OCI-LY3 (cell line): ENCODE data around the gene GRAMD1A.
"Not testable (repeated sequence)": the region's sequence is repeated elsewhere in the genome, so short reads cannot be mapped to it uniquely, and the experiment has no call there.

Source experiments
- H2AFZ ChIP-seq: fragments of 200-600, 300-600 bp; shearing (Covaris generic); 2 replicates; pipeline ENCODE4 v1.6.0; 2014; ENCODE audit warnings: antibody characterized with exemption, low read depth, low read length
- H3K27ac ChIP-seq: fragments of 200-600, 300-600 bp; sonication (generic); 2 replicates; pipeline ENCODE4 v1.5.1; 2014; ENCODE audit warnings: mild to moderate bottlenecking, low read length, moderate library complexity, mixed read lengths
- H3K27me3 ChIP-seq: fragments of 200-600, 300-600 bp; sonication (generic); 2 replicates; pipeline ENCODE4 v1.6.1; 2014; ENCODE audit warnings: low read depth, low read length, mixed read lengths
- H3K36me3 ChIP-seq: fragments of 200-600, 300-600 bp; sonication (generic); replicated peaks from 2 replicates; pipeline ENCODE3; 2014; ENCODE audit warnings: low read depth, low read length, mixed read lengths
- H3K4me1 ChIP-seq: fragments of 300-600, 200-600 bp; sonication (generic); 2 replicates; pipeline ENCODE4 v1.6.1; 2014; ENCODE audit warnings: low read length, mixed read lengths
- H3K4me2 ChIP-seq: fragments of 200-600, 300-600 bp; sonication (generic); 2 replicates; pipeline ENCODE4 v1.6.1; 2014; ENCODE audit warnings: low read length, mixed read lengths
- H3K4me3 ChIP-seq: fragments of 300-600, 200-600 bp; sonication (generic); 2 replicates; pipeline ENCODE4 v1.5.1; 2014; ENCODE audit warnings: antibody characterized with exemption, mild to moderate bottlenecking, low read length, moderate library complexity
- H3K79me2 ChIP-seq: fragments of 300-600, 200-600 bp; shearing (Covaris generic); 2 replicates; pipeline ENCODE4 v1.6.1; 2014; ENCODE audit warnings: mild to moderate bottlenecking, low read length, mixed read lengths
- H3K9ac ChIP-seq: fragments of 300-600, 200-600 bp; shearing (Covaris generic); 2 replicates; pipeline ENCODE4 v1.6.0; 2014; ENCODE audit warnings: mild to moderate bottlenecking, low read length, moderate library complexity
- H3K9me3 ChIP-seq: fragments of 200-600, 300-600 bp; shearing (Covaris generic); 2 replicates; pipeline ENCODE4 v1.6.1; 2014; ENCODE audit warnings: low read length, mixed read lengths; ENCODE audit not compliant: insufficient read depth
- H4K20me1 ChIP-seq: fragments of 200-600, 300-600 bp; sonication (generic); 2 replicates; pipeline ENCODE4 v1.6.1; 2016; ENCODE audit warnings: low read length, mixed read lengths; ENCODE audit not compliant: insufficient read depth
- EZH2phosphoT487 ChIP-seq: fragments of 200-600 bp; shearing (Covaris generic); IDR thresholded peaks from 2 replicates; pipeline ENCODE4 v1.6.1; 2018; ENCODE audit warnings: antibody characterized with exemption, mixed run types, low read depth
- TF ChIP-seq, protein P1 (sequence below): fragments of 200-600, 300-600 bp; sonication (generic); IDR thresholded peaks from 2 replicates; pipeline ENCODE4 v1.5.1; 2014; ENCODE audit warnings: antibody characterized with exemption, low read length, low read depth

Gene GRAMD1A

DNA sequence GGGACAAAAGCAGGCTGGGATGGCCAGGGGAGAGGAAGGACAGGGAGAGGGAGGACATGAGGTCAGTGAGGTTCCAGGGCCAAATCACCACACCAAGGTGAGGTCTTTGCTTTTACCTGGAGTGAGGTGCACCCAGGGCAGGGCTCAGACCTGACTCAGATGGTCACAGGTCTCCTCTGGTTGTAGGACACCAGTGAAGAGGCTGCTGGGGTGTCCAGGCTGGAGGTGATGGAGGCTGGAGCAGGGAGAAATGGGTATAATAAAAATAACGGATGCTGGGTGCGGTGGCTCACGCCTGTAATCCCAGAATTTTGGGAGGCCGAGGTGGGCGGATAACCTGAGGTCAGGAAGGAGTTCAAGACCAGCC, 6.9 kb downstream of the GRAMD1A start:
- Histone ChIP-seq H3K79me2 (peaks cover 50% of the 10 kb centered on the region), H3K4me3 (no peak overlapping the region), H3K9me3 (no peaks in the 10 kb centered on the region), H3K4me2 (no peak overlapping the region), H3K36me3 (peaks cover 44% of the 10 kb centered on the region), H3K27me3 (no peaks in the 10 kb centered on the region), H3K27ac (no peak overlapping the region), H4K20me1 (peaks cover 36% of the 10 kb centered on the region), H2AFZ (no peak overlapping the region), H3K9ac (no peak overlapping the region), H3K4me1 (0 out of 2 replicates have a peak, but pooled peaks cover 2% of the 10 kb centered on the region)
- TF ChIP-seq, protein P1, sequence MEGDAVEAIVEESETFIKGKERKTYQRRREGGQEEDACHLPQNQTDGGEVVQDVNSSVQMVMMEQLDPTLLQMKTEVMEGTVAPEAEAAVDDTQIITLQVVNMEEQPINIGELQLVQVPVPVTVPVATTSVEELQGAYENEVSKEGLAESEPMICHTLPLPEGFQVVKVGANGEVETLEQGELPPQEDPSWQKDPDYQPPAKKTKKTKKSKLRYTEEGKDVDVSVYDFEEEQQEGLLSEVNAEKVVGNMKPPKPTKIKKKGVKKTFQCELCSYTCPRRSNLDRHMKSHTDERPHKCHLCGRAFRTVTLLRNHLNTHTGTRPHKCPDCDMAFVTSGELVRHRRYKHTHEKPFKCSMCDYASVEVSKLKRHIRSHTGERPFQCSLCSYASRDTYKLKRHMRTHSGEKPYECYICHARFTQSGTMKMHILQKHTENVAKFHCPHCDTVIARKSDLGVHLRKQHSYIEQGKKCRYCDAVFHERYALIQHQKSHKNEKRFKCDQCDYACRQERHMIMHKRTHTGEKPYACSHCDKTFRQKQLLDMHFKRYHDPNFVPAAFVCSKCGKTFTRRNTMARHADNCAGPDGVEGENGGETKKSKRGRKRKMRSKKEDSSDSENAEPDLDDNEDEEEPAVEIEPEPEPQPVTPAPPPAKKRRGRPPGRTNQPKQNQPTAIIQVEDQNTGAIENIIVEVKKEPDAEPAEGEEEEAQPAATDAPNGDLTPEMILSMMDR, result no peak
- TF ChIP-seq EZH2phosphoT487, result no peak

GRCh38 chr19:35007427-35007826, 7.3 kb downstream of the GRAMD1A start:
- H3K4me1 ChIP-seq, H3K9me3 ChIP-seq, H3K9ac ChIP-seq, H3K4me2 ChIP-seq, H3K27me3 ChIP-seq, H3K27ac ChIP-seq, H2AFZ ChIP-seq, H3K4me3 ChIP-seq: not testable (repeated sequence)
- Histone ChIP-seq H3K79me2 (peaks cover 45% of the 10 kb centered on the region), H4K20me1 (peaks cover 34% of the 10 kb centered on the region), H3K36me3 (peaks cover 45% of the 10 kb centered on the region)

DNA sequence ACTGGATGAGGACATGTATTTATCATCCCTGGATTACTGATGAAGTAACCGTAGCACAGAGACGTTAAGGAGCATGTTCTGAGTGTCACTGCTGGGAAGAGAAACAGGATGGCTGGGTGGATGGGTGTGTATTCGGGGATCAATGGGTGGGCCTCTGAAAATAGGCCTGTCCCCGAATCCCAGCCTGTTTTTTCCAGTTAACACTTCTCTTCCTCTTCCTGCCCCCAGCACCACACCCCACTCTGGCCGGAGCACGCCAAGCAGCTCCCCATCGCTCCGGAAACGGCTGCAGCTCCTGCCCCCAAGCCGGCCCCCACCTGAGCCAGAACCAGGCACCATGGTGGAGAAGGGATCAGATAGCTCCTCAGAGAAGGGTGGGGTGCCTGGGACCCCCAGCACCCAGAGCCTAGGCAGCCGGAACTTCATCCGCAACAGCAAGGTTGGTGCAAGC, 8.8 kb downstream of the GRAMD1A start:
- H3K36me3 ChIP-seq, result peaks cover 44% of the 10 kb centered on the region
- peaks cover 19% of the 10 kb centered on the region for H4K20me1 ChIP-seq
- no peak overlapping the region for H3K9ac ChIP-seq
- H3K4me3 ChIP-seq, result no peak overlapping the region
- no peaks in the 10 kb centered on the region for H3K9me3 ChIP-seq
- peaks cover 31% of the 10 kb centered on the region for H3K79me2 ChIP-seq
- H3K4me2 ChIP-seq, result no peak overlapping the region
- H2AFZ ChIP-seq, result no peak overlapping the region
- H3K27ac ChIP-seq, result no peak overlapping the region
- TF ChIP-seq, protein P1, result no peak
- peaks cover 5% of the 10 kb centered on the region for H3K4me1 ChIP-seq
- H3K27me3 ChIP-seq, result no peaks in the 10 kb centered on the region

DNA sequence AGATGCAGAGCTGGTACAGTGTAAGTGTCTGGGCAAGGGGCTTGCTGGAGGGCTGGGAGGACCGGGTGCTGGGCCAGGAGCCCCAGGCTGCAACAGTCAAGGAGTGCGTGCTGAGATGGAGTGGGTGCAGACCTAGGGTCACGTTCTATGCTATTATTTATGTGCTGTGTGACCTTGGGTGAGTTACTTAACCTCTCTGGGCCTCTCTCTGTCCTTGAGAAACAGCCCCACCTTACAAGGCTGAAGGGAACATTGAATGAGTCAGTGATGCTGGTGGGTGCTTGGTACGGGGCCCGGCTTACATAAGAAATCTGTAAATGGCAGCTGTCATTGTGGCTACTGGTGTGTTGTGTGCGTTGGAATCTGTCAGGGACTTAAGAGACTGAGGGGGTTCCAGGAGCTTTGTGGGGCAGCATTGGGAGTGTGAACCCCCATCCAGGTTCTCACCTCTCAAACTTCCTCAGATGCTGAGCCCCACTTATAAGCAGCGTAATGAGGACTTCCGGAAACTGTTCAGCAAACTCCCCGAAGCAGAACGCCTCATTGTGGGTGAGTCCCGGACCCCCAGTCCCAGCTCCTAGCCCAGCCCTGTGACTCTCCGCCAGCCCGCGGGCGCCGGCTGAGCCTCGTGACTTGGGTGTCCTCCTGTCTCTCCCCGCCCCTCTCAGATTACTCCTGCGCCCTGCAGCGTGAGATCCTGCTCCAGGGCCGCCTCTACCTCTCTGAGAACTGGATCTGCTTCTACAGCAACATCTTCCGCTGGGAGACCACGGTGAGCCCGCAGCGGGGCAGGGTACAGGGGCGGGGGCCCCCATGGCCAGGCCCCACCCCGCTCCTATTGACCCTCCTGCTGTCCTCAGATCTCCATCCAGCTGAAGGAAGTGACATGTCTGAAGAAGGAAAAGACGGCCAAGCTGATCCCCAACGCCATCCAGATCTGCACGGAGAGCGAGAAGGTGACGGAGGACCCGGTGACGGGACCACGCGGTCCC, 9.6 kb downstream of the GRAMD1A start:
- H3K36me3 ChIP-seq, result peaks cover 52% of the 10 kb centered on the region
- H3K4me1 ChIP-seq, result peaks cover 5% of the 10 kb centered on the region
- no peaks in the 10 kb centered on the region for H3K27me3 ChIP-seq
- TF ChIP-seq EZH2phosphoT487, result no peak
- TF ChIP-seq, protein P1, result no peak
- peaks cover 11% of the 10 kb centered on the region for H4K20me1 ChIP-seq
- H2AFZ ChIP-seq, result no peak overlapping the region
- no peaks in the 10 kb centered on the region for H3K9me3 ChIP-seq
- H3K4me2 ChIP-seq, result no peak overlapping the region
- peaks cover 22% of the 10 kb centered on the region for H3K79me2 ChIP-seq
- H3K4me3 ChIP-seq, result no peak overlapping the region
- no peak overlapping the region for H3K9ac ChIP-seq
- no peak overlapping the region for H3K27ac ChIP-seq
